ENCODE results near the gene SYMPK. TPM values are rescaled to one million over a fixed set of nuclear protein-coding genes. Genes with fewer than 3 reads are reported as not detected.

Gene SYMPK
- total RNA-seq, 1 donor from 2014 or later: 93.0 TPM

- no peaks in the 10 kb centered on the region for H3K9me3 Mint-ChIP-seq
- no peak overlapping the region for H3K4me3 Mint-ChIP-seq
Measured at GRCh38 chr19:45847663-45848062, 15.3 kb downstream of the SYMPK start.

GRCh38 chr19:45842198-45842597, 20.7 kb downstream of the SYMPK start:
- Mint-ChIP-seq H3K4me1 (ENCODE audit: unreplicated experiment) (no peaks in the 10 kb centered on the region), H3K4me3 (no peak overlapping the region), H3K9me3 (no peaks in the 10 kb centered on the region), H3K27me3 (no peaks in the 10 kb centered on the region), H3K27ac (no peak overlapping the region), H3K36me3 (peaks cover 49% of the 10 kb centered on the region)
- DNase-seq (ENCODE audit: extremely low spot score, unreplicated experiment): no peak
- no peak for TF ChIP-seq CTCF (conservative IDR thresholded peaks at IDR 0.05)

More at GRCh38 chr19:45847663-45848062, 15.3 kb downstream of the SYMPK start:
- H3K27me3 Mint-ChIP-seq: no peaks in the 10 kb centered on the region
- TF ChIP-seq CTCF (conservative IDR thresholded peaks at IDR 0.05): no peak
- DNase-seq (ENCODE audit: extremely low spot score, unreplicated experiment): no peak
- no peak overlapping the region for H3K27ac Mint-ChIP-seq
- H3K4me1 Mint-ChIP-seq (ENCODE audit: unreplicated experiment): no peaks in the 10 kb centered on the region
- peaks cover 43% of the 10 kb centered on the region for H3K36me3 Mint-ChIP-seq

GRCh38 chr19:45834970-45835369, 28.0 kb downstream of the SYMPK start:
- Mint-ChIP-seq H3K4me3 (no peak overlapping the region), H3K9me3 (no peaks in the 10 kb centered on the region), H3K4me1 (ENCODE audit: unreplicated experiment) (no peaks in the 10 kb centered on the region), H3K27ac (no peak overlapping the region), H3K27me3 (no peaks in the 10 kb centered on the region), H3K36me3 (peaks cover 37% of the 10 kb centered on the region)
- DNase-seq (ENCODE audit: extremely low spot score, unreplicated experiment): no peak
- TF ChIP-seq CTCF (conservative IDR thresholded peaks at IDR 0.05): no peak

GRCh38 chr19:45828945-45829344, 34.0 kb downstream of the SYMPK start:
- Mint-ChIP-seq H3K4me3 (no peak overlapping the region), H3K4me1 (ENCODE audit: unreplicated experiment) (no peaks in the 10 kb centered on the region), H3K9me3 (no peaks in the 10 kb centered on the region), H3K27ac (no peak overlapping the region), H3K36me3 (peaks cover 18% of the 10 kb centered on the region), H3K27me3 (no peaks in the 10 kb centered on the region)
- TF ChIP-seq CTCF (conservative IDR thresholded peaks at IDR 0.05): no peak
- DNase-seq (ENCODE audit: extremely low spot score, unreplicated experiment): no peak

GRCh38 chr19:45828523-45828922, 34.4 kb downstream of the SYMPK start:
- no peak for TF ChIP-seq CTCF (conservative IDR thresholded peaks at IDR 0.05)
- DNase-seq (ENCODE audit: extremely low spot score, unreplicated experiment): no peak
- Mint-ChIP-seq H3K4me3 (no peak overlapping the region), H3K27ac (no peak overlapping the region), H3K36me3 (peaks cover 18% of the 10 kb centered on the region), H3K4me1 (ENCODE audit: unreplicated experiment) (no peaks in the 10 kb centered on the region), H3K9me3 (no peaks in the 10 kb centered on the region), H3K27me3 (no peaks in the 10 kb centered on the region)

All from type B pancreatic cell (in vitro differentiated cells).